SIG-M5 (cell line): ENCODE results near the gene VPS37B.

ENCODE experiments used
- DNase-seq: peaks from one replicate; lab custom pipeline; 2025; lab: John Stamatoyannopoulos, UW

The VPS37B gene

DNA sequence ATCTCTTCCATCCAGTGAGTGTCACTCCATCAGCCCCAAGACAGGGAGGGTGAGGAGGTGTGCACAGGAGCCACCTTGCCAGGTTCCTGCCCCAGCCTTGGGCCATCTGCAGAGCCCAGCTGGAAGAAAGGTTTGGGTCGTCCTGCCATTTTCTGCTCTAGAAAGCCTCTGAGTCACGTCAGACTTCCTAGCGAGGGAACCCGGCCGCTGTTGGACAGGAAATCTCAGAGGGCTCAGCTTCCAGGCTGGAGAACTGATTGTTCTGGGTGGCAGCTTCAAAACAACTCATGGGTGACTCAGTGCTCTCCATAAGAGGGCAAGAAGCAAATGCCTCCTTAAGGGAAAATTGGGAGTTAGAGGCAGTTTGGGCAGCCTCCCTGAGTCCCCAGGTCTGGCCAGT, 44.1 kb downstream of the VPS37B start:
- DNase-seq: no peak

DNA sequence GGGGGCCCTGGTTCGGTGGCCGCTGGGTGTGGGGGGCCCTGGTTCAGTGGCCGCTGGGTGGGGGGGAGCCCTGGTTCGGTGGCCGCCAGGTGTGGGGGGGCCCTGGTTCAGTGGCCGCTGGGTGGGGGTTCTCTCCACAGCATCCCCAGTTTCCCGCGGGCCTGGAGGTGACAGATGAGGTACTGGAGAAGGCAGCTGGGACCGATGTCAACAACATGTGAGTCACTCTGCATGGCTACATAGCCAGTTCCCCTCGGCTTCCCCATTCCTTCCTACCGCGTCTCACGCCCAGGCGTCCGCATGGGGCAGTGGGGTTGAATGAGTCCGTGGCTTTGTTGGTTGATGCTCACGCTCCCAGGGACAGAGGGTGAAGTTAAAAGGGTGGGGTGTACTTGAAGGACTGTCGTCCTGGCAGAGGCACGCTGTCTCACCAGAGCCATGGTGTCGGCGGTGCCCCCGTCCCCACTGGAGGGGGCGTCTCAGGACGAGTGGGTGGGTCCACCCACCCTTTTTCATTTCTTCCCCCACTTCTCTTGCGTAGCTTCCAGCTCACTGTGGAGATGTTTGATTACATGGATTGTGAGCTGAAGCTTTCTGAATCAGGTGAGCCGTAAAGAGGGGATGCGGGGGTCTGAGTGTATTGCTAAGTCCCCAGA, 45.1 kb downstream of the VPS37B start:
- no peak for DNase-seq

DNA sequence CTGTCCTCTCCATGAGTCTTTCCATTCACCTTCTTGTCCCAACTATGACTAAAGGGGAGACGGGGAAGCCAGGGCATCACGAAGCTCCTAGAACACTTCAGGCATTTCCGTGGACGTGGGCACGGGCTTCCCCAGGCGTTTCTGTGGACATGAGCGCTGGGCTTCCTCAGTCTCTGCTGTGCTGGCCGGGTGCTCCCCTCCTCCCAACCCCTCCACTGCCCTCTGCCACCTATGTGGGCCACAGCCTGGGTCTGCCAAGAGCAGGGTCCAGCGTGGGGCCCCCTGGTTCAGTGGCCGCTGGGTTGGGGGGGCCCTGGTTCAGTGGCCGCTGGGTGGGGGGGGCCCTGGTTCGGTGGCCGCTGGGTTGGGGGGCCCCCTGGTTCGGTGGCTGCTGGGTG, 45.9 kb downstream of the VPS37B start:
- DNase-seq: no peak

DNA sequence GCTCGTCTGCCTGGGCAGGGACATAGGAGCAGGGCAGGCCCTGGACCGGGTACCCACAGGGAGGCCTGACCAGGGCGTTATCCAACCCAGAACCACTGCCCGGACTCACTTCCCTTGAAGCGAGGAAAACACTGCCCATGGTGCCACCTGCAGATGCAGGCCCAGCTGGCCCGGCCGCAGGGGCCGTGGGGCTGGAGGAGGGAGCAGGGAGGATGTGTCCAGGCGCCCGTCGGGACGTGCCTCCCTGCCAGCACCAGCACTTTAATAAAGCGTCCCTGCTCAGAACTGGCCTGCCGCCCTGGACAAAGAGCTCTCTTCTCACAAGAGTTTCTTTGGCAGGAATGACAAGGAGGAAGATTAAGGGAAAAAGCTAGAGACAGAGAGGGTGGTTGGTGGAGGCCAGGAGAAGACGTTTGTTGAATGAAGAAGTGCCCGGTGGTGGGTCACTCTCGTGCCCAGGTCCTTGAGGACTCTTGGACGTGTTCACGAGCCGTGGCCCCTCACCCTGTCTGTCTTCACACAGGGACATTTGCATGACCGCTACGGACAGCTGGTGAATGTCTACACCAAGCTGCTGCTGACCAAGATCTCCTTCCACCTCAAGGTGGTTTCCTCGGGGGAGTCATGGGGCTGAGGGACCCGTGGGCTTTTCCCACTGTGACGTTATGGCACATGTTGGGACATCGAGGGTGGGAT, 46.4 kb downstream of the VPS37B start:
- no peak for DNase-seq

DNA sequence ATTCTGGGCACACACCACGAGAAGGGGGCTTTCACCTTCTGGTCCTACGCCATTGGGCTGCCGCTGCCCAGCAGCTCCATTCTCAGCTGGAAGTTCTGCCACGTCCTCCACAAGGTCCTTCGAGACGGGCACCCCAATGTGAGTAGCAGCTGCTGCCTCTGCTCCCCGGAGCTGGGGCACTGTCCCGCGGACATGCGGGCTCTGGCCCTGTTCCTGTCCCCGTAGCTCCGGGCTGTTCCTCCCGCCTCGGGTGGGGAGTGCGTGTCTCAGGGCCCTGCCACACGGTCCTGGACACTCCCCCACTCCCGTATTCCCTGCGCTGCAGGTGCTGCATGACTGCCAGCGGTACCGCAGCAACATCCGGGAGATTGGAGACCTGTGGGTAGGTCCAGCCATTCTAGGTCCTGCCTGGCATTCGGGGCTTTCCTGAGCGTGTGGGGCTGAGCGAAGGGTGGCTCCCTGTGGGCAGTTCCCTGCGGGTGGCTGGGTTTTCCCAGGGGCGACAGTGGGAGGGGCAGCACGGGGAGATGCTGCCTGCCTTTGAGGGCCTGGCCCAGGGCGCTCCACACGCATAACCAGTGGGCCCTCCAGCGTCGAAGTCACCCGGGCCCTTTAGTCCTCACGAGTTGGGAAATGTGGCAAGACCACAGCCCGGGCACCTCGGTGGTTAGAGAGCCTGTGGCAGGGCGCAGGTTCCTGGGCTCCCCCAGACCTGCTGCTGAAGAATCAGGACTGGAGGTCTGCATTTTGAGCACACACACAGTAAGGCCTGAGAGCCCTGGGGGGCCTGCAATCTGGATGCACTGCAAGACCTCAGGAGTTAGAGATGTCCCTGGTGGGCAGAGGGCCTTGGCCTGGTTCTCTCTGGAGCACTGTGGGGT, 47.2 kb downstream of the VPS37B start:
- no peak for DNase-seq

DNA sequence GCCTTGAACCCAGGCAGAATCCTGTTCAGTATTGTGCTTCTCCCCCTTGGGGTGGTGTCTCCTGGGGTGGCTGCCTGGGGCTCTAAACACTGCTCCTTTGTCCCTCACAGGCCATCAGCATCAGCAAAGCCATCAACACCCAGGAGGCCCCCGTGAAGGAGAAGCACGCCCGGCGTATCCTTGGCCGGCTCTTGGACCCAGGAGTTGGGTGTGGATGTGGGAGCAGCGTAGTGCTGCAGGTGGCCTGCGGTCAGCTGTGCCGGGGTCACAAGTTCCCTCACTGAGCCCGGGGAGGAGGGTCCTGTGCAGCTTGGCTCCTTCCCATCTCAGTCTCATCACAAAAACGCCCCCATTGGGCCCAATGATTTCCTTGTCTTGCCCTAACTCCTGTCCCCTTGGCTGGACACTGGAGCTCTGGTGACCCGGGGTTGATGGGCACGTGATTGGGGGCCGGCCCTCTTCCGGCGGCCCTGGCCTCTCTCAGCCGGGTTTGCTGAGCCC, 48.0 kb downstream of the VPS37B start:
- no peak for DNase-seq

DNA sequence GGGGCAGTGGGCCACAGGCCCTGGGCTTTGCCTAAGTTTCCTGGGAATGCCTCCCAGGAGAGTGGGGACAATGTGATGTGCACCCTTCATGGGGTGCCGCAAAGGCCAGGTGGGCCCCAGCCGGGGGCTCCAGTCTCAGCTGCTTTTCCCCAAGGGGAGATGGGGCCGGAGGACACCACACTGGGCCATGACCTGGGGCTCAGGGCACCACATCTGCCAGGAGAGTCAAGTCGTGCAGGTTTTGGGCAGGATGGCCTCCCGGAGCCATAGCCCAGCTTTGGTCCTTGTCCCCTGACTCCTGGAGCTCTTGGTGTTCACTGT, 48.4 kb downstream of the VPS37B start:
- no peak for DNase-seq

DNA sequence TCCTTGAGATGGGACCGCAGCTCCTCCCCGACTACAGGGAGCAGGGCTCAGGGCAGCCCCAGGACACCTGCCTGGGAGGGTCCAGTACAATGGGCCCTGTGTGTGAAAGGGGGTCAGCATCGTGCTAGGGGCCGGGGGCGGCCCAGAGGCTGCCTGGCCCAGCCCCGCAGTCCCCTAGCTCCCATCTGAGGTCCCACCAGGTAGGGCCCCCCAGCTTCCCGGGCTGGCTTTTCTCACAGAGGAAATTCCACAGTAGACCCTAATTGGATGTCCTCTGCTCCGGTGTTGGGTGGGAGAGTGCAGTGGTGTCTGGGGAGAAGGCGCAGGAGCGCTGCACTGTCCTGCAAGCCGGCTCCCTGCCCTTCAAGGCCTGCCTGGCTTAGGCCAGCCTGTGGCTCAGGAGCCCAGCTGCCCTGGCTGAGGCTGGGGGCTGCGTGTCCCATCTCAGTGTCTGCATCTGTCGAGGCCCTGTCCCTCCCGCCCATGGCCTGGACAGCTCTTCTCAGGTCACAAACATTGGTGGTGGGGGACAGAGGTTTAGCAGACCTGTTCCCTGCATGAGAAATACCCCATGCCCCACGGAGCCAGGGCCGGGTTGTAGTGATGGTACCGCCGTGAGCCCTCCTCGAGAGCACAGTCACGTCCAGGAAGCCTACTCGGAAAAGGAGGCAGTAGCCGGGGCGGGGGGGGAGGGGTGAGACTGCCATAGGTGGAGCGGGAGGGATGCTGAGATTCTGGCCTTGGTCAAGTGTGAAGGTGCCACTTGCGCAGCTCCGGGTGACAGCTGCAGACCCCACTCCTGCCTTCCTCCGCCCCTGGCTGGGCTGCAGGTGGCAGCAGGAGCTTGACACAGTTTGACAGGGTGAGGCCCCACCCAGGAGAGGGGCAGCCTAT, 49.1 kb downstream of the VPS37B start:
- DNase-seq: no peak

DNA sequence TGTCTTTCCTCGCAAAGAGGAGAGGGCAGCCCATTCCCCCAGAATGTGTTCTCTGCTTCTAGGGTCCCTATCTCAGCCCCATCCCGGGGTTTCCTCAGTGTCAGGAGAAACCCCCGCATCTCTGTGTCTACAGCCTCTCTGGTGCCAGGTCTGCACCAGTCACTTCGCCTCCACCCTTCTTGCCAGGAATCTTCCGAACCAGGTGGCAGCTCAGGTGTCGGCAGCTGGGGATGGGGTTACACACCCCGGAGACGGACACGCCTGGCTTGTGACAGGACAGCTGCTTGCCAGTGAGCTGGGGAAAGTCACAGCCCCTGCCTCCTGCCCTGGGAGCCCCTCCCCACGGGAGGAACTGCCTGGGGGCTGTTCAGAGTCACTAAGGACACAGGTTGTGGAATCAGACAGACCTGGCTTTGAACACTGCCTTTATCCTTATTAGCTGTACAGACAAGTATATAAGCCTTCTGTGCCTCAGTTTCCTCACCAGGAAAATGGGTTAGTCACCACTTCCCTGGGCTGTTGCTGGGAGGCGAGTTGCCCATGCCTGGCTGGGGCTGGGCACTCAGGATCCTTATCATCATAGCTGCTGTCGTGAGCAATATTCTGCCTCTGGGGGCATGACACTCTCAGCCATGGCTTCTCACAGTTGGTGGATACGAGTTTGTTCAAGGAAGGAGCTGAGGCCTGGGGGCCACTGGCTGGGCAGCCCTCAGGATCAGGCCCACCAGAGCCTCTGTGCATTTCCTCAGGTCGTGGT, 49.9 kb downstream of the VPS37B start:
- no peak for DNase-seq

DNA sequence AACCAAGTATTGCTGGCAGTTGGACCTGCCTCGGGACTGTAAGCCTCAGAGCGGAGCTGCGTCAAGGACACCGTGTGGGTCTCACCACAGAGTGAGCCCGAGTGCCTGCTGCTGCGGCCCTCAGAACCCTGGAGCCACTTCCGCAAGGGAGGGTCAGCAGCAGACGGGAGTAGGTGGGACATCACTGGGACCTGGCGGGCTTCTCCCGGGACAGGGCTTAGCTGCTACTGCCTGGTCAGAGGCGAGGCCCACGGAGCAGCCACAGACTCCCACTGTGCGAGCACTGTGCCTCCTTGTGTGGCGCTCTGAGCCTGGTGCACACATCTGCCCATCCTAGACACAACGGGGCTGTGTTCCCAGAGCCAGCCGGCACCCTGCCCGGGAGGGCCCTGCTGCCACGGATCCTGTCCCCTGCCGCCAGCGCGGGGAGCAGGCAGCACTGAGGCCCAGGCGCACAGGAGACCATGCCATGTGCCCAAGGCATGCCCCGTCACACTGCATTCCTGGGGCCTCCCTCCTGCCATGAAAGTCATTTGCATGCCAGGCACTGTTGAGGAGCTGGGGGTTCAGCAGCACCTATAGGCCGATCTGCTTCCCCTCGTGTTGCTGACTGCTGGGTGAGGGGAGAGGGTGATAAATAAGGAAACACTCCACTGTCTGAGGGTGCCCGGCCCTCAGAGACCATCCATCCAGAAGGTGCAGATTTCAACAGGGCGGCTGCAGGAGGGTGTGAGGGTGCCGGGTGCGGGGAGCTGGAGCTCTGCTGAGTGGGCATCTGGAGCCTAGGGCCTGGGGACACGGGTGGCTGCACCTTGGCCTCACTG, 50.7 kb downstream of the VPS37B start:
- DNase-seq: no peak

DNA sequence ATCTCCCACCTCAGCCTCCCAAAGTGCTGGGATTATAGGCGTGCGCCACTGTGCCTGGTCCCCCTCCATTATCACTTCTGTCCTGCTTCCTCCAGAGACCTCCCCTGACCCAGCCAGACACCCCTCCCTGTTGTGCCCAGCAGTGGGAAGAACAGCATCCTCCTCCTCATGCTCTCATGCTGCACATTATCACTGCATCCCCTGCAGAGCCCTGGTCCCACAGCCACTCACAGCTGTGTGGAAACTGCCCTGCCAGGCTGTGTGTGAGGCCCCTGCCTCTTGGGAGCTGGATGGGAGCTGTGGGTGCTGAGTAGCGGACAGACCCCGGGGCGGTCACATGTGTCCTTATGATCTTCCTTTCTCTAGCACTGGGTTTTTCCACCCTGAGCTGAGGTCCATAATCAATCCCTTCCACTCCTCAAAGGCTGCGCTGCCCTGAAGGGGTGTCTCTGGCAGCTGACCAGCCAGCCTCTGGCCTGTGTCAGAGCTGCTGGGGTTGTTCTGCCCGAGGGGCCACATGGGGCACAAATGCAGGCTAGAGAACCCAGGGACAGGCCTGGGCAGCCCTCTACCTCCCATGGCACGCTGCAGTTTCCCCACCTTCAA, 51.5 kb downstream of the VPS37B start:
- DNase-seq: no peak

DNA sequence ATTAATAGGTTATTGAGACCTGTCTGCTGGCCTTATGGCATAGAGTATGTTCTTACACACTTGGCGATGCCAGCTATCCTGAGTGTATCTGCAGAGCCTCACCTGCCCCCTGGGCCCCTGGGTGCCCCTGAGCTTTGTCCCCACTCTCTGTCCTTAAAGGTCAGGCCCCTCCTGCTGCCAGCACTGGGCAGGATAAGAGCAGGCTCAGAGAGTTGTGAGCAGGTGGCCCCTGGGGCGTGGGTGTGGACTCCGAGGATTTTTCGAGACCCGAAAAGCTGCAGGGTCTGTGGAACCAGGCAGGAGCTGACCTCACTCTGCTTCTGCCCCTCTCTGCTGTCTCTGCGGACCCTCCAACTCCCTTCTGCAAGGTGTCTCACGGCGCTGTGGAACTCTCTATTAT, 52.5 kb downstream of the VPS37B start:
- no peak for DNase-seq

DNA sequence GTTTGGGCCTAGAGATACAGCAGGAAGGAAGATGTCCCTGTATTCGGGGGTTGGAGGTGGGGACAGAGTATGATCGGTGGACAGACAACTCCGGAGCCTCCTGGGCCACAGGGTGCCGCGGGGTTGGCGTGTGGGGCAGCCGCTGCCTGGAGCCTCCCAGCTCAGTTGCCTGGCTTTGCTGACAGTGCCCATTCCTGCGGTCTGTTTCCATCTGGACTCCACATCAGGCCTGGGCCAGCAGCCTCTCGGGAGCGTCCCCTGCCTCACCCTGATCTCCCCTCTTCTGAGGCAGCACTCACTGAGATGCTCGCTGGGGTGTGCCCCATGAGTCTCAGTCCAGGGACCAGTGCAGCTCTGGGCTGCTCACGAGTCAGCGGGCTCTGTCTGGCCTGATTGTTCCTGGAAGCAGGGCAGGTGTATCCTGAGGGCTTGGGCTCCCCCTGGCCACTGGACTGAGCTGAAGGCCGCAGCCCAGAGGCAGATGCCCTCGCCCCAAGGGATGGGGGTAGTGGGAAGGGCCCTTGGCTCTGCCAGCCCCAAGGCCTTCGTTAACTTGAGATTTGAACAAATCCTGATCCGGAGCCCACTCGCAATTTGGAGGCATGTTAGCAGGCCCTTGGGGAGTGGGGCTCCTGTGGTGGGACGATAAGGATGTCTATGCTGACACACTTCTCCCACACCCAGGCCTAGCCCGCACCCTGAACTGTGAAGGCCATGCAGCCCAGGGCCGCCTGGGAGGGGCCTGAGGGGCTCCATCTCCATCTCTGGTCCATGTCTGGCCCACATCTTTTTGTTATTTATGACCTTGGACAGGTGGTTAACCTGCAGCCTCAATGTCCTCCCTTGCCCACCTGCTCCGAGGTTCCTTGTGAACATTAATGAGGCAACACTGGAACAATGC, 53.2 kb downstream of the VPS37B start:
- no peak for DNase-seq

DNA sequence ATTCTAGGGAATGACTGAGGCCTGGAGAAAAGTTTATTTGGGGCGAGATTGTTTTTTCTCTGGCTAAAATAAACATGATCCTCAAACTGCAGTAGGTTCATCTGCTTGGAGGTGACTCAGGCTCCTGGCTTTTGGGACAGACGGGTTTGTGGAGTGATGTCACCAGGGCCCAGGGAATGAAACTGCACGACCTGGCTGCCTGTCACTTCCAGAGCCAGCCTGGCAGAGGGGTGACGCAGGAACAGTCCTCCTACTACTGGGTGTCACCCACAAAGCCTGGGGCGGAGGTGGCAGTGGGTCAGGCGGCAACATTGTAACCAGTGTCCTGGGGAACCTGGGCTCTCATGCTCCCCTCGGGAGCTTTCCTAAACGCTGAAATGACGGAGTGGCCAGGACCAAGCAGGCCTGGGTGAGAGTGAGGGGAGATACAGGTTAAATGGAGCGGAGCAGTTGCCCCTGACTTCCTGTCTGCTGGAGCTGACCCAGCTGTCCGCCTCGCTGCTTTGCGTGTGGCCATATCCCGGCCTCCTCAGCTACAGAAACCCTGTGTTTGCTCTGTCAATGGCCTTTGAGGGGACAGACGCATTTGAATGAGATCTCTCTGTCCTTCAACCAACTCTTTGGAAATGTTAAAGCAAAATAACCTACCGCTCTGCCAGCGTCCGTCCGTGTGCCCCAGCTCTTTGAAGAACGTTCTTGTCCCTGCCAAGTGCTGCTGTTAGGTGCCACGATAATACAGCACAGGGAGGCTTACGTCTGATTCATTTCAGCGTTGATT, 54.2 kb downstream of the VPS37B start:
- no peak for DNase-seq

DNA sequence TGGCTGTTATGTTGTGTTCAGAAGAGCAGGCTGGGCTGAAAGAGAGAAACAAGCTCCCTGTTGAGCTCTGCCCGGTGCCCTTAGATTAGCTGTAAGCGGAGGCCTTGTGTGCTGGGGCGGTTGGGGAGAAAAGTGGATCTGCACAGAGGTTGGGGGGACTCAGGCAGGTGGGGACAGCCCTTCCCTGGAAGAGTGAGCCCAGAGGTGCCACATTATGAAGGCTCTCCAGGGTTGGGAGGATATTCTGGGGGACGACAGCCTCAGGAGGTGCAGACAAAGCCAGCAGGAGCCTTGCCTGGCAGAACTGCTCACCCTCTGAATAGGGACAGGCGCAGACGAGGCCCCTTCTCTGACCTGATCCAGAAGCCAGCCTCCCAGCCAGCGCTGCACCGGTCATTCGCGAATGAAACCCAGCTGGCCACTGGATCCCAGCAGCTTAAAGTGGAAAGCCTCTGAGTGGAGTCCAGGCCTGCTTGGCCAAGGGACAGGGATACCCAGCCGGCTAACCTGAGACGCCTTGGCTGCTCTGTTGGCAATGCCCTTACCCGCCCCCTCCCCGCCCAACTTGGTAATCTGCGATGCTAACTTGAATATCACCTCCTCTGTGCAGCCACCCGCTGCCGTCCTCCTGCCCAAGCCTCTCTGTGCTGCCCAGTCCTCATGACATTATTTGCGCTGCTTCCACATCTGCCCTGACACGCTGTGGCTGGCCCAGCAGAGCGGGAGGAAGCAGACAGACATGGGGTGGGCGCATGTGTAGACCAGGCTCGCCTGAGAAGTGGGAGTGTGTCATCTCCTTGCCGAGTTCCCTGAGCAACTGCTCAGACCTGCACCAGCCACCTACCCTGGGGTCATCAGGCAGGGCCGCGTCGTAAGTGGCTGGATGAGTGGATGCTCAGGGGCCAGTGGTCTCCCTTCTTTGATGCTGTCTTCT, 55.1 kb downstream of the VPS37B start:
- DNase-seq: no peak

DNA sequence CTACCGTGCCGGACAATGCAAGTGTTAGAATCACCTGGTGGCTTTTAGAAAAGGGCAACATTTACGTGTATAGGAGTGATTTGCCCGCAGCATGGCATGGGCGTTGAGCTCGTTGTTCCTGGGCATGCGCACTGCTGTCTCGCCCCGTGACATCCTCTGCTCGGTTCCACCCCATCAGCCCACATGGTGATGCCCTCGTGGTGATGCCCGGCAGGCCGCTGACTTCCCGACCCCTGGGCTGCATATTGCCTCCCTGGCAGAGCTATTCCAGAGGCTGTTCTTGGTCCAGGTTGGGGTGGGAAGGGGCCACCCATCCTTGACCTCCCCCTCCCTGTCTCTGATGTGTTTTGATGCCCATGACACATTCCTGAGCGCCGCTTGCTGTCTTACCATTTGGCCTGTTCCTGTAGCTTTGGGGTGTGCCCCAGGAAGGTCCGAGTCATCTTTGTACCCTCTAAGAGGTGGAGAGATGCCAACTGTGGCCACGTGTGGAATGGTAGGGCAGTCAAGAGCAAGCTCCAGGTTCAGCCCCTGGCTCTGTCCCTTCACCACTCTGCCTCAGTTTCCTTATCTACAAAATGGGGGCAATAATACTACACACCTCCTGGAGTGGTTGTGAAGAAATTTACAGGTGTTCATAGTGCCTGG, 55.9 kb downstream of the VPS37B start:
- DNase-seq: no peak
